GM12878 (cell line): Measurements from ENCODE around the gene IL10. TPM values are rescaled to one million over a fixed set of nuclear protein-coding genes. Genes with fewer than 3 reads are reported as not detected.

Source experiments
- ATAC-seq: fragments of 200-7000 bp; cut with Tn5 transposase; 3 replicates; pipeline ENCODE4 v1.9.1; 2020; ENCODE audit warnings: mild to moderate bottlenecking, moderate library complexity
- BruUV-seq: library from RNA; stranded (reverse); fragments of 400-500 nt; replicated peaks from 2 replicates; lab custom pipeline; 2021; lab: Mats Ljungman, UMichigan
- CTCF ChIA-PET: fragments of 300-600 bp; sonication (Branson Sonifier 250); formaldehyde crosslinking; extraction: SDS; loops from one replicate; lab custom pipeline; 2021; ENCODE audit warnings: inconsistent platforms; lab: Yijun Ruan, JAX
- POLR2A ChIA-PET: fragments of 350-600 bp; formaldehyde crosslinking; extraction: SDS; loops from one replicate; lab custom pipeline; 2021; ENCODE audit warnings: inconsistent platforms; lab: Charles Lee
- RAD21 ChIA-PET: fragments of 300-600 bp; sonication (Branson Sonifier 250); formaldehyde crosslinking; loops from one replicate; lab custom pipeline; 2023; ENCODE audit warnings: antibody characterized with exemption; ENCODE audit not compliant: unreplicated experiment; lab: Charles Lee
- SMC1A ChIA-PET: fragments of 300-600 bp; sonication (Branson Sonifier 250); formaldehyde crosslinking; loops from one replicate; lab custom pipeline; 2023; ENCODE audit not compliant: unreplicated experiment, uncharacterized antibody; lab: Charles Lee
- DNase-seq: peaks from one replicate; pipeline ENCODE4 v3.0.0-alpha.2; 2011; ENCODE audit warnings: low read depth, low spot score
- FAIRE-seq: peaks from 3 replicates; lab custom pipeline; 2011; peaks lifted over from hg19 to GRCh38; lab: Jason Lieb, UNC
- H2AFZ ChIP-seq: 2 replicates; pipeline ENCODE4 v1.6.0; 2011; ENCODE audit warnings: low read depth, low read length, control low read depth; ENCODE audit not compliant: control insufficient read depth
- H3K27ac ChIP-seq: 2 replicates; pipeline ENCODE4 v1.5.1; 2011; ENCODE audit warnings: control low read depth; ENCODE audit not compliant: control insufficient read depth, insufficient read depth
- H3K27me3 ChIP-seq, 2 experiments: replicated peaks in 1 of 2; 2 replicates each; pipeline versions ENCODE4 v1.6.0 to v1.6.1; 2011; ENCODE audit warnings: low read length in 1 of 2; ENCODE audit not compliant: control insufficient read depth in 2 of 2, insufficient read depth in 2 of 2
- H3K36me3 ChIP-seq, 2 experiments: 2 replicates each; pipeline ENCODE4 v1.5.1; 2011; ENCODE audit warnings: low read length in 1 of 2; ENCODE audit not compliant: control insufficient read depth in 2 of 2, insufficient read depth in 2 of 2
- H3K4me1 ChIP-seq: 2 replicates; pipeline ENCODE4 v1.6.1; 2011; ENCODE audit warnings: mild to moderate bottlenecking, low read length, moderate library complexity, mixed read lengths; ENCODE audit not compliant: control insufficient read depth, insufficient read depth
- H3K4me2 ChIP-seq: 2 replicates; pipeline ENCODE4 v1.6.0; 2011; ENCODE audit warnings: control low read depth; ENCODE audit not compliant: control insufficient read depth, insufficient read depth
- H3K4me3 ChIP-seq: fragments of 200-600 bp; sonication (generic); 2 replicates; pipeline ENCODE4 v1.5.1; 2016
- H3K79me2 ChIP-seq: 2 replicates; pipeline ENCODE4 v1.6.0; 2011; ENCODE audit warnings: low read length; ENCODE audit not compliant: control insufficient read depth, insufficient read depth
- H3K9ac ChIP-seq: 2 replicates; pipeline ENCODE4 v1.8.0; 2011; ENCODE audit warnings: low read length, control low read depth, mixed read lengths; ENCODE audit not compliant: control insufficient read depth, insufficient read depth
- H3K9me3 ChIP-seq: replicated peaks from 3 replicates; pipeline ENCODE4 v1.5.1; 2011; ENCODE audit warnings: mild to moderate bottlenecking, low read length; ENCODE audit not compliant: control insufficient read depth, insufficient read depth
- H4K20me1 ChIP-seq: 2 replicates; pipeline ENCODE4 v1.6.0; 2011; ENCODE audit not compliant: control insufficient read depth, insufficient read depth
- ATF7 ChIP-seq: fragments of 450-650 bp; IDR thresholded peaks from 2 replicates; pipeline ENCODE4 v1.6.1; 2016; ENCODE audit warnings: low read depth, mild to moderate bottlenecking
- E2F4 ChIP-seq: IDR thresholded peaks from 2 replicates; pipeline ENCODE4 v1.6.1; 2012; ENCODE audit warnings: low read depth, low read length, improper control_type of control experiment
- EZH2 ChIP-seq: IDR thresholded peaks from 2 replicates; pipeline ENCODE4 v1.6.1; 2012; ENCODE audit warnings: low read depth, mild to moderate bottlenecking, control low read depth, inconsistent platforms, low read length, borderline replicate concordance; ENCODE audit not compliant: control insufficient read depth
- HDAC2 ChIP-seq: fragments of 200-600 bp; sonication (generic); IDR thresholded peaks from 2 replicates; pipeline ENCODE4 v1.6.1; 2017
- MTA2 ChIP-seq: fragments of 450-650 bp; IDR thresholded peaks from 2 replicates; pipeline ENCODE4 v1.6.1; 2016; ENCODE audit warnings: low read depth, mild to moderate bottlenecking, moderate library complexity
- MYC ChIP-seq: IDR thresholded peaks from 2 replicates; pipeline ENCODE4 v1.6.1; 2011; ENCODE audit warnings: mild to moderate bottlenecking, low read length, moderate library complexity, inconsistent platforms; ENCODE audit not compliant: insufficient read depth, insufficient replicate concordance, insufficient read length, severe bottlenecking
- NR2C2 ChIP-seq: IDR thresholded peaks from 2 replicates; pipeline ENCODE4 v1.6.1; 2011; ENCODE audit warnings: borderline replicate concordance, low read depth; ENCODE audit not compliant: control insufficient read depth, insufficient read length
- POLR2A ChIP-seq: IDR thresholded peaks from 2 replicates; pipeline ENCODE4 v1.6.1; 2011; ENCODE audit warnings: low read depth, mild to moderate bottlenecking, low read length
- POLR2AphosphoS2 ChIP-seq: IDR thresholded peaks from 2 replicates; pipeline ENCODE4 v1.6.1; 2011; ENCODE audit warnings: low read depth, mild to moderate bottlenecking, low read length, improper control_type of control experiment, moderate library complexity
- SKIL ChIP-seq: fragments of 450-650 bp; IDR thresholded peaks from 2 replicates; pipeline ENCODE4 v1.6.1; 2017; ENCODE audit warnings: mild to moderate bottlenecking, low read depth, inconsistent platforms; ENCODE audit not compliant: poor library complexity, severe bottlenecking
- SMAD1 ChIP-seq: fragments of 450-650 bp; IDR thresholded peaks from 2 replicates; pipeline ENCODE4 v1.6.1; 2018; ENCODE audit warnings: mild to moderate bottlenecking, low read depth; ENCODE audit not compliant: partially characterized antibody
- YY1 ChIP-seq: IDR thresholded peaks from 2 replicates; pipeline ENCODE4 v1.6.1; 2011; ENCODE audit warnings: low read depth, mild to moderate bottlenecking, low read length
- WGBS: methylation state at CpG from one replicate; pipeline ENCODE4 v1.1.6; 2016; ENCODE audit warnings: low lambda C conversion rate; ENCODE audit not compliant: insufficient replicate concordance, insufficient coverage; ENCODE audit errors: missing lambda C conversion rate; 5-methylcytosine and 5-hydroxymethylcytosine counted together
- in situ Hi-C: fragments of 300-500 bp; cut with MboI; formaldehyde crosslinking; loops from 9 replicates; pipeline ENCODE4 v1.14.3; 2018; ENCODE audit warnings: mixed read lengths
- intact Hi-C: fragments of 100-400 bp; cut with micrococcal nuclease; formaldehyde crosslinking; loops from one replicate; pipeline ENCODE4 v1.14.2; 2022; ENCODE audit not compliant: unreplicated experiment
- polyA plus RNA-seq, 11 experiments: library from polyadenylated mRNA; depleted of rRNA in 4 of 11; unstranded in 6 of 11; stranded (reverse) in 5 of 11; fragments of >200 nt; fragmentation: Nextera tagmentation in 4 of 11; fragmentation: Illumina TruSeq in 1 of 11; extraction: Ambion mirVana in 4 of 11; extraction: Trizol in 1 of 11; gene quantifications; 1 replicate in 1 of 11; 2 replicates in 10 of 11; pipeline versions ENCODE4 v1.2.1 to v1.2.3, GENCODE V29; 2011 to 2016; ENCODE audit warnings: inconsistent platforms in 2 of 11, missing spikeins in 2 of 11, low read depth in 1 of 11
- total RNA-seq, 4 experiments: library from RNA; depleted of rRNA in 3 of 4; stranded (reverse); fragments of >200 nt in 3 of 4; fragmentation: Illumina TruSeq in 1 of 4; extraction: Trizol in 1 of 4; gene quantifications; 2 replicates each; pipeline versions ENCODE4 v1.2.1 to v1.2.3, GENCODE V29; 2013 to 2021
- TF ChIP-seq, protein P1 (sequence below): fragments of 450-650 bp; conservative IDR thresholded peaks from 2 replicates; pipeline ENCODE4 v1.6.1; 2017; ENCODE audit warnings: mild to moderate bottlenecking, moderate library complexity
- TF ChIP-seq, protein P2 (sequence below): fragments of 150-350 bp; IDR thresholded peaks from 2 replicates; pipeline ENCODE4 v1.6.1; 2016; ENCODE audit warnings: low read depth, low read length

IL10 gene
- total and polyA plus RNA-seq, 10 of the 15 experiments (the other 5 are each of a cell fraction or from before 2014, with no cell fraction given) = 0.34 to 5.0 (median 1.1) TPM

GRCh38 chr1:206727981-206728696, 44.2 kb downstream of the IL10 start:
- POLR2A ChIA-PET = no interaction called here
- H3K79me2 ChIP-seq = peaks cover 31% of the 10 kb centered on the region
- TF ChIP-seq, protein P1, sequence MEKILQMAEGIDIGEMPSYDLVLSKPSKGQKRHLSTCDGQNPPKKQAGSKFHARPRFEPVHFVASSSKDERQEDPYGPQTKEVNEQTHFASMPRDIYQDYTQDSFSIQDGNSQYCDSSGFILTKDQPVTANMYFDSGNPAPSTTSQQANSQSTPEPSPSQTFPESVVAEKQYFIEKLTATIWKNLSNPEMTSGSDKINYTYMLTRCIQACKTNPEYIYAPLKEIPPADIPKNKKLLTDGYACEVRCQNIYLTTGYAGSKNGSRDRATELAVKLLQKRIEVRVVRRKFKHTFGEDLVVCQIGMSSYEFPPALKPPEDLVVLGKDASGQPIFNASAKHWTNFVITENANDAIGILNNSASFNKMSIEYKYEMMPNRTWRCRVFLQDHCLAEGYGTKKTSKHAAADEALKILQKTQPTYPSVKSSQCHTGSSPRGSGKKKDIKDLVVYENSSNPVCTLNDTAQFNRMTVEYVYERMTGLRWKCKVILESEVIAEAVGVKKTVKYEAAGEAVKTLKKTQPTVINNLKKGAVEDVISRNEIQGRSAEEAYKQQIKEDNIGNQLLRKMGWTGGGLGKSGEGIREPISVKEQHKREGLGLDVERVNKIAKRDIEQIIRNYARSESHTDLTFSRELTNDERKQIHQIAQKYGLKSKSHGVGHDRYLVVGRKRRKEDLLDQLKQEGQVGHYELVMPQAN = no peak
- no peak for TF ChIP-seq SMAD1
- TF ChIP-seq MTA2 = no peak
- TF ChIP-seq NR2C2 = no peak
- no peak for TF ChIP-seq ATF7
- no peak for TF ChIP-seq POLR2AphosphoS2
- TF ChIP-seq, protein P2, sequence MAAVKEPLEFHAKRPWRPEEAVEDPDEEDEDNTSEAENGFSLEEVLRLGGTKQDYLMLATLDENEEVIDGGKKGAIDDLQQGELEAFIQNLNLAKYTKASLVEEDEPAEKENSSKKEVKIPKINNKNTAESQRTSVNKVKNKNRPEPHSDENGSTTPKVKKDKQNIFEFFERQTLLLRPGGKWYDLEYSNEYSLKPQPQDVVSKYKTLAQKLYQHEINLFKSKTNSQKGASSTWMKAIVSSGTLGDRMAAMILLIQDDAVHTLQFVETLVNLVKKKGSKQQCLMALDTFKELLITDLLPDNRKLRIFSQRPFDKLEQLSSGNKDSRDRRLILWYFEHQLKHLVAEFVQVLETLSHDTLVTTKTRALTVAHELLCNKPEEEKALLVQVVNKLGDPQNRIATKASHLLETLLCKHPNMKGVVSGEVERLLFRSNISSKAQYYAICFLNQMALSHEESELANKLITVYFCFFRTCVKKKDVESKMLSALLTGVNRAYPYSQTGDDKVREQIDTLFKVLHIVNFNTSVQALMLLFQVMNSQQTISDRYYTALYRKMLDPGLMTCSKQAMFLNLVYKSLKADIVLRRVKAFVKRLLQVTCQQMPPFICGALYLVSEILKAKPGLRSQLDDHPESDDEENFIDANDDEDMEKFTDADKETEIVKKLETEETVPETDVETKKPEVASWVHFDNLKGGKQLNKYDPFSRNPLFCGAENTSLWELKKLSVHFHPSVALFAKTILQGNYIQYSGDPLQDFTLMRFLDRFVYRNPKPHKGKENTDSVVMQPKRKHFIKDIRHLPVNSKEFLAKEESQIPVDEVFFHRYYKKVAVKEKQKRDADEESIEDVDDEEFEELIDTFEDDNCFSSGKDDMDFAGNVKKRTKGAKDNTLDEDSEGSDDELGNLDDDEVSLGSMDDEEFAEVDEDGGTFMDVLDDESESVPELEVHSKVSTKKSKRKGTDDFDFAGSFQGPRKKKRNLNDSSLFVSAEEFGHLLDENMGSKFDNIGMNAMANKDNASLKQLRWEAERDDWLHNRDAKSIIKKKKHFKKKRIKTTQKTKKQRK = no peak
- no peak for TF ChIP-seq HDAC2
- no peak for TF ChIP-seq EZH2
- TF ChIP-seq MYC = no peak
- TF ChIP-seq POLR2A = no peak
- TF ChIP-seq YY1 = no peak
- no peak for TF ChIP-seq SKIL
- TF ChIP-seq E2F4 = no peak

More at GRCh38 chr1:206727981-206728696, 44.2 kb downstream of the IL10 start:
- ChIA-PET SMC1A (interaction anchor here (0.9 to 5.0 kb wide), 11 partner anchors 10 to 188 kb away, joined by 3 to 66 read pairs (median 6); partner anchors contain the start of gene DYRK3), CTCF (interaction anchor here (0.9 to 20.3 kb wide), 10 partner anchors 9 to 253 kb away, joined by 3 to 805 read pairs (median 8); partner anchors contain the start of genes IL19 and MAPKAPK2), RAD21 (interaction anchor here (1.0 to 4.1 kb wide), 3 partner anchors 13 to 184 kb away, joined by 5 to 35 read pairs (median 7); no protein-coding TSS in a partner anchor)
- BruUV-seq = no TSS peak
- no peak overlapping the region for H3K4me3 ChIP-seq
- H3K9me3 ChIP-seq = no peaks in the 10 kb centered on the region
- intact Hi-C loops (loop anchor here (10.0 kb wide), 1 partner anchor 93 kb away; the partner anchor contains the start of gene DYRK3), in situ Hi-C loops (loop anchor here (5.0 kb wide), 2 partner anchors 184 to 249 kb away; no protein-coding TSS in a partner anchor)
- no peak overlapping the region for H2AFZ ChIP-seq
- H3K4me2 ChIP-seq = no peak overlapping the region
- DNase-seq (no peak), ATAC-seq (no peak), FAIRE-seq (no peak)
- H3K9ac ChIP-seq = no peak overlapping the region
- no peaks in the 10 kb centered on the region for H3K27me3 ChIP-seq
- H3K36me3 ChIP-seq = peaks cover 20 to 35% of the 10 kb centered on the region in 2 experiments
- H3K27ac ChIP-seq = no peak overlapping the region
- H4K20me1 ChIP-seq = no peaks in the 10 kb centered on the region; the same call in 1 of the 2 replicates
- WGBS = 75% methylated on average over 7 of the region's 8 CpGs
- peaks cover 22% of the 10 kb centered on the region for H3K4me1 ChIP-seq
